ENCODE data around the gene TTLL5.

TTLL5 gene

DNA sequence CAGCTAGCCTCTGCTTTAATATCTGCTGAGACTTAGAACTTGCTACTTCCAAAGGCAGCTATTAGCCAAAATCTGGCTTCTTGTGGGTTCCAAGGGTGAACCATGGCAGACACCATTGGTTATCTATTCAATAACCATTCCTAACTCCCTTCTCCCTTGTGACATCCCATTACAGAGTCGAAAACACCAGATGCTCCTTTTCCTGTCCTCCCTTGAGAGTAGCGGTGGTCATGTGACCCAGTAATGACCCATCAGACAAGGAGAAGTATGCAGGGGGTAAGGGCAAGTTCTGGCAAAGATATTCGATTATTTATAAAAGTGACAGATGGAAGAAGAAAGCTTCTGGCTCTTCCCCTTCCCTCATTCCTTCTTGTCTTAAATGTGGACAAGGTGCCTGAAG lies 300.6 kb downstream of the TTLL5 start:
- no peak overlapping the region for H4K8ac ChIP-seq (ENCODE audit: low read length)
- H2BK12ac ChIP-seq (ENCODE audit: low read length in 2 of 2) = no peak overlapping the region
- 100% methylated on average over 1 of the region's 3 CpGs for WGBS
- H3K14ac ChIP-seq (ENCODE audit: low read length in 2 of 2) = no peak overlapping the region
- peaks cover 2% of the 10 kb centered on the region for H3K4me1 ChIP-seq (ENCODE audit: control insufficient read depth, insufficient read depth, low read depth, low read length)
- H4K91ac ChIP-seq (ENCODE audit: low read length) = no peak overlapping the region
- H2BK5ac ChIP-seq (ENCODE audit: low read depth, low read length, poor library complexity, severe bottlenecking) = no peak overlapping the region
- no peak overlapping the region for H2BK120ac ChIP-seq (ENCODE audit: low read depth, low read length)
- DNase-seq = no peak
- no peak overlapping the region for H2AK5ac ChIP-seq (ENCODE audit: low read length, severe bottlenecking)
- H3K4me3 ChIP-seq (ENCODE audit: insufficient read depth in 1 of 2, low read depth in 1 of 2, low read length in 2 of 2) = no peak overlapping the region
- no peaks in the 10 kb centered on the region for H3K79me1 ChIP-seq (replicated peaks; ENCODE audit: low read length, poor library complexity, severe bottlenecking)
- H3K36me3 ChIP-seq (ENCODE audit: control insufficient read depth in 1 of 2, insufficient read depth in 2 of 2, low read depth in 1 of 2, low read length in 2 of 2) = peaks cover 30 to 78% of the 10 kb centered on the region in 2 experiments
- H2BK15ac ChIP-seq (ENCODE audit: low read depth, poor library complexity, severe bottlenecking) = no peak overlapping the region
- H3K23ac ChIP-seq (ENCODE audit: low read length in 2 of 2) = no peak overlapping the region
- H3K9ac ChIP-seq (ENCODE audit: low read length) = no peak overlapping the region
- no peak overlapping the region for H3K27ac ChIP-seq (ENCODE audit: low read length, poor library complexity, severe bottlenecking)
- no peak overlapping the region for H3K4ac ChIP-seq (ENCODE audit: low read depth in 1 of 2, low read length in 2 of 2)
- no peak overlapping the region for H3K4me2 ChIP-seq (ENCODE audit: low read length, poor library complexity, severe bottlenecking)
- H3K27me3 ChIP-seq (ENCODE audit: control insufficient read depth in 1 of 2, insufficient read depth in 1 of 2, low read length in 2 of 2) = no peaks in the 10 kb centered on the region
- H3K18ac ChIP-seq (ENCODE audit: low read depth in 1 of 2, low read length in 2 of 2) = no peak overlapping the region
- no peaks in the 10 kb centered on the region for H3K9me3 ChIP-seq (ENCODE audit: control insufficient read depth, low read length)
- no peak overlapping the region for H2AFZ ChIP-seq (ENCODE audit: low read depth, low read length)

DNA sequence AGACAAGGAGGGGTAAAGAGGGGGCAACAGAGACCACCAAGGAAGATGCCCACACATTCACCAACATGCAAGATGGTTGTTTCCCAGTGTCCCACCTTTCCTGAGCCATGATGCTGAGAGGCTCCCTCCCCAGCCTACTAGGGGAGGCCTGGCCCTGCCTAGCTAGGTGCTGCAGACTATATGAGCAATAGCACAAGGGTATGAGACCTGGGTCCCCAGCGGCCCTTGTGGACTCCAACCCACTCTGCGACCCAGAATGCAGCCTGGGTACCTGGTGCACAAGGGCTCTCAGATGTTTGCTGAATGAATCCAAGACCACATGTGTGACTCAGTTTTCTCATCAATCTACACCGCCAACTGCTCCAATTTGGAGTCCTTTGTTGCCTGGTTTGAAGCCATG lies 306.8 kb downstream of the TTLL5 start:
- Histone ChIP-seq H3K23ac (ENCODE audit: low read length in 2 of 2) (no peak overlapping the region), H3K79me1 (replicated peaks; ENCODE audit: low read length, poor library complexity, severe bottlenecking) (no peaks in the 10 kb centered on the region), H2AFZ (ENCODE audit: low read depth, low read length) (no peak overlapping the region), H2AK5ac (ENCODE audit: low read length, severe bottlenecking) (no peak overlapping the region), H2BK5ac (ENCODE audit: low read depth, low read length, poor library complexity, severe bottlenecking) (no peak overlapping the region), H2BK12ac (ENCODE audit: low read length in 2 of 2) (no peak overlapping the region), H2BK120ac (ENCODE audit: low read depth, low read length) (no peak overlapping the region), H3K4ac (ENCODE audit: low read depth in 1 of 2, low read length in 2 of 2) (no peak overlapping the region), H3K9ac (ENCODE audit: low read length) (no peak overlapping the region), H4K91ac (ENCODE audit: low read length) (no peak overlapping the region), H3K27me3 (ENCODE audit: control insufficient read depth in 1 of 2, insufficient read depth in 1 of 2, low read length in 2 of 2) (no peaks in the 10 kb centered on the region), H3K14ac (ENCODE audit: low read length in 2 of 2) (no peak overlapping the region), H3K27ac (ENCODE audit: low read length, poor library complexity, severe bottlenecking) (no peak overlapping the region), H4K8ac (ENCODE audit: low read length) (no peak overlapping the region), H3K4me1 (ENCODE audit: control insufficient read depth, insufficient read depth, low read depth, low read length) (peaks cover 7% of the 10 kb centered on the region), H3K4me3 (ENCODE audit: insufficient read depth in 1 of 2, low read depth in 1 of 2, low read length in 2 of 2) (no peak overlapping the region), H3K9me3 (ENCODE audit: control insufficient read depth, low read length) (no peaks in the 10 kb centered on the region), H3K18ac (ENCODE audit: low read depth in 1 of 2, low read length in 2 of 2) (no peak overlapping the region), H3K36me3 (ENCODE audit: control insufficient read depth in 1 of 2, insufficient read depth in 2 of 2, low read depth in 1 of 2, low read length in 2 of 2) (peaks cover 29 to 61% of the 10 kb centered on the region in 2 experiments), H2BK15ac (ENCODE audit: low read depth, poor library complexity, severe bottlenecking) (no peak overlapping the region), H3K4me2 (ENCODE audit: low read length, poor library complexity, severe bottlenecking) (no peak overlapping the region)
- no peak for DNase-seq
- 91% methylated on average over 3 of the region's 3 CpGs for WGBS

DNA sequence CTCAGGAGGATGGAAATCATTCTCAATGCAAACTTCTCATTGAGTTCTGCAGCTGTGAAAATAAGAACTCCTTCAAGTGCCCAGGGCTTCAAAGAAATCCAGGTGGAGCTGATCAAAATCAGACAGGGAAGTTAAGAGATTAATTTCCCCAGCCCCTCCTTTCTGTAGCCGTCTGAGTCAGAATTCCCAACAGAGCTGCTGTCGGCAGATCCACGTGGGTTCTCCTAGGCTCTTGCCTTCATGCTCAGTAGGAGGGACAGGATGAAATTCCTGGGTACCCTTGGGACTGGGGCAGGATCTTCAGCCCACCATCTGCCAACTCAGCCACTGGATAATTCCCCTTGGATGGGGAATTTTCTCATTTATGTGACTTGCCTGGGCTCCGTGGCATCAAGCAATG lies 307.4 kb downstream of the TTLL5 start:
- WGBS = 49% methylated on average over 4 of the region's 4 CpGs
- no peak overlapping the region for H3K27ac ChIP-seq (ENCODE audit: low read length, poor library complexity, severe bottlenecking)

DNA sequence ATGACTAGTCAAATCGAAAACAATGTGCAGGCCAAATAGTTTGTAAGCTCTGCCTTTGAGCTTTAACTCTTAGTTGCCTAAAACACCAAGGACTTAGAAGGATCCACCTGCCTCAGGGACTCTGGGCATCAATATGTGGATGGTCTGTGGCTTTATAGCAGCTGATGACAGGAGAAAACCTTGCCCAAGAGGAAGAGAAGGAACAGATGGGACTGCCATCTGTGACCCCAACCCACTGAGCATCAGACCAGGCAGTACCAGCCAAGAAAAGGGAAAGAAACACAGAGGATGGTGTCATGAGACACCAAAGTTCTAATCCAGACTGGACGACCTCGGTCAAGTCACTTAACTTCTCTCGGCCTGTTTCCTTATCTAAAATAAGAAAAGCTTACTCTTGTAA lies 308.1 kb downstream of the TTLL5 start:
- 70% methylated on average over 1 of the region's 4 CpGs for WGBS
- H3K4me2 ChIP-seq (ENCODE audit: low read length, poor library complexity, severe bottlenecking) = no peak overlapping the region
- no peak overlapping the region for H3K14ac ChIP-seq (ENCODE audit: low read length in 2 of 2)
- no peak overlapping the region for H2AFZ ChIP-seq (ENCODE audit: low read depth, low read length)
- no peak for DNase-seq
- no peak overlapping the region for H4K91ac ChIP-seq (ENCODE audit: low read length)
- H3K27me3 ChIP-seq (ENCODE audit: control insufficient read depth in 1 of 2, insufficient read depth in 1 of 2, low read length in 2 of 2) = no peaks in the 10 kb centered on the region
- H3K4me3 ChIP-seq (ENCODE audit: insufficient read depth in 1 of 2, low read depth in 1 of 2, low read length in 2 of 2) = peak overlapping the region in 1 of 2 experiments; percentile 63
- H3K9me3 ChIP-seq (ENCODE audit: control insufficient read depth, low read length) = no peaks in the 10 kb centered on the region
- peaks cover 23 to 51% of the 10 kb centered on the region in 2 experiments for H3K36me3 ChIP-seq (ENCODE audit: control insufficient read depth in 1 of 2, insufficient read depth in 2 of 2, low read depth in 1 of 2, low read length in 2 of 2)
- H3K9ac ChIP-seq (ENCODE audit: low read length) = peak overlapping the region; percentile 65
- no peak overlapping the region for H3K4ac ChIP-seq (ENCODE audit: low read depth in 1 of 2, low read length in 2 of 2)
- no peak overlapping the region for H3K27ac ChIP-seq (ENCODE audit: low read length, poor library complexity, severe bottlenecking)
- no peak overlapping the region for H3K18ac ChIP-seq (ENCODE audit: low read depth in 1 of 2, low read length in 2 of 2)
- no peak overlapping the region for H2AK5ac ChIP-seq (ENCODE audit: low read length, severe bottlenecking)
- H3K23ac ChIP-seq (ENCODE audit: low read length in 2 of 2) = no peak overlapping the region
- no peak overlapping the region for H4K8ac ChIP-seq (ENCODE audit: low read length)
- no peak overlapping the region for H2BK5ac ChIP-seq (ENCODE audit: low read depth, low read length, poor library complexity, severe bottlenecking)
- no peak overlapping the region for H2BK12ac ChIP-seq (ENCODE audit: low read length in 2 of 2)
- peaks cover 7% of the 10 kb centered on the region for H3K4me1 ChIP-seq (ENCODE audit: control insufficient read depth, insufficient read depth, low read depth, low read length)
- peaks cover 1% of the 10 kb centered on the region for H3K79me1 ChIP-seq (replicated peaks; ENCODE audit: low read length, poor library complexity, severe bottlenecking)
- H2BK120ac ChIP-seq (ENCODE audit: low read depth, low read length) = no peak overlapping the region
- no peak overlapping the region for H2BK15ac ChIP-seq (ENCODE audit: low read depth, poor library complexity, severe bottlenecking)

More for the DNA sequence above, 307.4 kb downstream of the TTLL5 start:
- H2BK12ac ChIP-seq (ENCODE audit: low read length in 2 of 2) = no peak overlapping the region
- no peak overlapping the region for H3K23ac ChIP-seq (ENCODE audit: low read length in 2 of 2)
- no peaks in the 10 kb centered on the region for H3K9me3 ChIP-seq (ENCODE audit: control insufficient read depth, low read length)
- H2BK120ac ChIP-seq (ENCODE audit: low read depth, low read length) = no peak overlapping the region
- peak overlapping the region in 1 of 2 experiments; percentile 63 for H3K4me3 ChIP-seq (ENCODE audit: insufficient read depth in 1 of 2, low read depth in 1 of 2, low read length in 2 of 2)
- no peak overlapping the region for H3K4me2 ChIP-seq (ENCODE audit: low read length, poor library complexity, severe bottlenecking)
- H3K36me3 ChIP-seq (ENCODE audit: control insufficient read depth in 1 of 2, insufficient read depth in 2 of 2, low read depth in 1 of 2, low read length in 2 of 2) = peaks cover 24 to 55% of the 10 kb centered on the region in 2 experiments
- peak overlapping the region; percentile 65 for H3K9ac ChIP-seq (ENCODE audit: low read length)
- no peak overlapping the region for H4K8ac ChIP-seq (ENCODE audit: low read length)
- no peak overlapping the region for H4K91ac ChIP-seq (ENCODE audit: low read length)
- no peak overlapping the region for H2BK15ac ChIP-seq (ENCODE audit: low read depth, poor library complexity, severe bottlenecking)
- H2AFZ ChIP-seq (ENCODE audit: low read depth, low read length) = no peak overlapping the region
- H3K4me1 ChIP-seq (ENCODE audit: control insufficient read depth, insufficient read depth, low read depth, low read length) = peaks cover 7% of the 10 kb centered on the region
- no peak overlapping the region for H2AK5ac ChIP-seq (ENCODE audit: low read length, severe bottlenecking)
- no peak overlapping the region for H2BK5ac ChIP-seq (ENCODE audit: low read depth, low read length, poor library complexity, severe bottlenecking)
- H3K79me1 ChIP-seq (replicated peaks; ENCODE audit: low read length, poor library complexity, severe bottlenecking) = no peaks in the 10 kb centered on the region
- H3K14ac ChIP-seq (ENCODE audit: low read length in 2 of 2) = no peak overlapping the region
- H3K18ac ChIP-seq (ENCODE audit: low read depth in 1 of 2, low read length in 2 of 2) = no peak overlapping the region
- peak; percentile 13 for DNase-seq
- H3K27me3 ChIP-seq (ENCODE audit: control insufficient read depth in 1 of 2, insufficient read depth in 1 of 2, low read length in 2 of 2) = no peaks in the 10 kb centered on the region
- no peak overlapping the region for H3K4ac ChIP-seq (ENCODE audit: low read depth in 1 of 2, low read length in 2 of 2)
